ENCODE measurements around the gene NACC1. TPM values are rescaled to one million over a fixed set of nuclear protein-coding genes. Genes with fewer than 3 reads are reported as not detected.
A peak's percentile ranks its signal among the peaks of the same experiment; 100 is the strongest.

The NACC1 gene
- total and polyA plus RNA-seq, 2 donors from 2014 or later, result 16.7 to 46.1 TPM

- Histone ChIP-seq H3K9ac (ENCODE audit: low read length in 3 of 3) (peak overlapping the region in 1 of 3 donors; percentile 24), H3K9me3 (ENCODE audit: control insufficient read depth in 2 of 3, insufficient read depth in 1 of 3, low read length in 3 of 3) (no peaks in the 10 kb centered on the region), H3K4me3 (ENCODE audit: low read length in 3 of 3) (no peak overlapping the region), H3K27me3 (ENCODE audit: control insufficient read depth, insufficient read depth, low read length) (peaks cover 15% of the 10 kb centered on the region), H3K27ac (ENCODE audit: low read depth in 2 of 2, low read length in 2 of 2) (peak overlapping the region; percentile 67 to 89), H3K4me1 (ENCODE audit: control insufficient read depth in 2 of 3, insufficient read depth in 2 of 3, low read depth in 1 of 3, low read length in 3 of 3) (peaks cover 0 to 28% (median 4%) of the 10 kb centered on the region in 3 donors), H3K36me3 (ENCODE audit: control insufficient read depth in 2 of 3, insufficient read depth in 3 of 3, low read length in 3 of 3) (no peaks in the 10 kb centered on the region)
- intact Hi-C loops (cut with DNase I), result loop anchor here (5.0 kb wide), 1 partner anchor 122 kb away; no protein-coding TSS in a partner anchor
- FAIRE-seq (no peak), DNase-seq (peak in 3 of 5 donors; percentile 65 to 94 (median 74))
- TF ChIP-seq CTCF (IDR thresholded peaks at IDR 0.05; ENCODE audit: borderline replicate concordance, extremely low read depth, insufficient read depth), result no peak
Measured at GRCh38 chr19:13099073-13099999, 18.7 kb upstream of the NACC1 start.

DNA sequence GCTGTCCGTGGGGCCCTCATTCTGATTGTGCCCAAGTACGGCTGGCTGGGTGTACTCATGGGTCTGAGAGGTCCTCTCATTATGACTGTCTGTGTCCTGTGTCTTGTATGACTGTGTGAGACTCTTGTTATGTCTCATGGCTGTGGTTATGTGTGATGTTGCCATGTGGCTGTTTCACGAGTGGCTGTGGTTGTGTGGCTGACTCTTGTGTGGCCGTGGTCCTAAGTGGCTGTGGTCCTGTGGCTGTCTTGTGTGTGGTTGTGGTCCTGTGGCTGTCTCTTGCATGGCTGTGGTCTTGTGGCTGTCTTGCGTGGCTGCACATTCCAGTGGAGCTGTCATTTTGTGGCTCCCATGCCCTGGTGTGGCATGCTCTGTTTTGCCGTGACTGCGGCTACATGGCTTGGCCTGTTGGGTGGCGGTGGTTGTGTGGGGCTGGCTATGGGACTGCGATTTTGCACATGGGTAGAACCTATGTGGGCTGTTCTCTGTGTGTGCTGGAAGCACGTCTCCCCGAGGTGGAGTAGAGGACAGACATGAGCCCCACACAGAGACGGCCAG, 18.0 kb upstream of the NACC1 start:
- no peak for TF ChIP-seq CTCF (IDR thresholded peaks at IDR 0.05; ENCODE audit: borderline replicate concordance, extremely low read depth, insufficient read depth)
- Histone ChIP-seq H3K36me3 (ENCODE audit: control insufficient read depth in 2 of 3, insufficient read depth in 3 of 3, low read length in 3 of 3) (no peaks in the 10 kb centered on the region), H3K9ac (ENCODE audit: low read length in 3 of 3) (peak overlapping the region in 1 of 3 donors; percentile 4), H3K4me1 (ENCODE audit: control insufficient read depth in 2 of 3, insufficient read depth in 2 of 3, low read depth in 1 of 3, low read length in 3 of 3) (peaks cover 0 to 28% (median 4%) of the 10 kb centered on the region in 3 donors), H3K27ac (ENCODE audit: low read depth in 2 of 2, low read length in 2 of 2) (peak overlapping the region; percentile 67 to 89), H3K9me3 (ENCODE audit: control insufficient read depth in 2 of 3, insufficient read depth in 1 of 3, low read length in 3 of 3) (no peaks in the 10 kb centered on the region), H3K4me3 (ENCODE audit: low read length in 3 of 3) (no peak overlapping the region), H3K27me3 (ENCODE audit: control insufficient read depth, insufficient read depth, low read length) (peaks cover 15% of the 10 kb centered on the region)
- intact Hi-C loops (cut with DNase I), result no loop called here
- FAIRE-seq (no peak), DNase-seq (peak in 1 of 5 donors; percentile 48)

DNA sequence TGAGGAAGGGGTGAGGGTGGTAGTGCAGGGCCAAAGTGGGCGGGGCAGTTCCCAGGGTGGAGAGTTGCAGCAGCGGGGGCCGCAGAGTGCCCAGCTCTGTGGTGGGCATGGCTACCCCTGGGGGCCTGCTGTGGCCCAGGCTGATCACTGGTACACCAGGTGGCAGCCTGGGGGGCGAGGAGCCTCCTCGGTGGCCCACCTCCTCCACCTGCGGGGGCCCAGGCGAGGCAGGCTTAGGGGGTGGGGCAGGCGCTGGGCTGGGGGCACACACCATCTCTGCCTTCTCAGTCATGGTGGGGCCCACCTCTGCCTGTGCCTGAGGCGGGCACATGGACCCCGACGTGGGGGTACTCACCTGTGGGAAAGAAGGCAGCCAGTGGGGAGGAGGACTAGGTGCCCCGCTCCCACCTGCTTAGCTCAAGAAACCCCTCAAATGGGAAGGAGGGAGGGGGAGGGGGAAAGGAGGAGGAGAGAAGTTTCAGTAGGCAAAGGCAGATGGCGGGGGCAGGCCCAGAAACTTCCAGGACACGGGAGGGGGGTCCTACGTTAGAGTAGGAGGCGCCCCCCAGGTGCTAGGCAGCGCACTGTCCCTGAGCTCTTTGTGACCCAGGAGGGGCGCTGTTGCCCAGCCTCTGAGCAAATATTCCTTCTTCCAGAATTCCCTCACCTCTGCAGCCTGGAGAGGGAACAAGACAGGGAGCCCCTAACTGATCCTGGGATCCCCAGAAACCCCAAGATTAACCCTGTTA, 17.0 kb upstream of the NACC1 start:
- FAIRE-seq (no peak), DNase-seq (peak in 1 of 5 donors; percentile 57)
- intact Hi-C loops (cut with DNase I), result no loop called here

More for the DNA sequence above, 17.0 kb upstream of the NACC1 start:
- H3K36me3 ChIP-seq (ENCODE audit: control insufficient read depth in 2 of 3, insufficient read depth in 3 of 3, low read length in 3 of 3), result no peaks in the 10 kb centered on the region
- H3K27ac ChIP-seq (ENCODE audit: low read depth in 2 of 2, low read length in 2 of 2), result no peak overlapping the region
- peaks cover 14% of the 10 kb centered on the region for H3K27me3 ChIP-seq (ENCODE audit: control insufficient read depth, insufficient read depth, low read length)
- peaks cover 0 to 27% (median 4%) of the 10 kb centered on the region in 3 donors for H3K4me1 ChIP-seq (ENCODE audit: control insufficient read depth in 2 of 3, insufficient read depth in 2 of 3, low read depth in 1 of 3, low read length in 3 of 3)
- peak overlapping the region in 2 of 3 donors; percentile 18 to 53 for H3K4me3 ChIP-seq (ENCODE audit: low read length in 3 of 3)
- no peaks in the 10 kb centered on the region for H3K9me3 ChIP-seq (ENCODE audit: control insufficient read depth in 2 of 3, insufficient read depth in 1 of 3, low read length in 3 of 3)
- peak; percentile 17 for TF ChIP-seq CTCF (IDR thresholded peaks at IDR 0.05; ENCODE audit: borderline replicate concordance, extremely low read depth, insufficient read depth)
- no peak overlapping the region for H3K9ac ChIP-seq (ENCODE audit: low read length in 3 of 3)

All from kidney (tissue), 14 donors.